Skeletal muscle cell (primary cell): Measurements from ENCODE around the gene SLC4A4.

Experiments
- DNase-seq: peaks from one replicate; pipeline ENCODE4 v3.0.0-alpha.2; 2010; ENCODE audit warnings: low read depth
- H3K4me3 ChIP-seq: 2 replicates; pipeline ENCODE4 v1.5.1; 2011; ENCODE audit warnings: low read depth, mild to moderate bottlenecking, control low read depth, low read length, moderate library complexity

SLC4A4 gene

GRCh38 chr4:71614621-71615020 lies 275.8 kb downstream of the SLC4A4 start:
- H3K4me3 ChIP-seq: no peak overlapping the region
- DNase-seq: no peak

- DNase-seq: no peak
- H3K4me3 ChIP-seq: no peak overlapping the region
These were observed 277.5 kb downstream of the SLC4A4 start for GRCh38 chr4:71616168-71616811.
